Loucy (cell line): ENCODE data around the gene MROH2B.

Experiments
- EZH2phosphoT487 ChIP-seq: fragments of 200-600 bp; IDR thresholded peaks from 2 replicates; pipeline ENCODE4 v1.6.1; 2018; ENCODE audit warnings: antibody characterized with exemption, mild to moderate bottlenecking, moderate library complexity, borderline replicate concordance
- TF ChIP-seq, protein P1 (sequence below): fragments of 200-600 bp; sonication (generic); conservative IDR thresholded peaks from 2 replicates; pipeline ENCODE4 v1.5.1; 2014; ENCODE audit warnings: mild to moderate bottlenecking, antibody characterized with exemption, low read length

DNA sequence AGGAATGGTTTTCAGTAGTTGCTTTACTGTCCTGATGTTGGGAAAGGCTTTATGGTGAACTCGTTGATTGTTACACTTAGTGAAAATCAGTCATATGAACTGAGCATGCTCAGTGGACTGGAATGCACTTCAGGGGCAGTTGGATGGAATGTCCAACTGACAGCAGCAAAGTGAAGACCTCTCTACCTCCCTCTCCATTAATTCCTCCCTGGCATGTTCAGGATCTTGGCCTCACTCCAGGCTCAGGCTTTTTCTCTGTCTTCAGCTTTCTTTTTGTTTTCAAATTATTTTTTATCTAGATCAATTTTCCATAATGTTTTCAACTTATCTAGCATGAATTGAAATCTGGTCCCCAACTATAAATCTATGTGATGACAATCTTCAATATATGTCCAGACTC is at the start of gene MROH2B:
- TF ChIP-seq, protein P1, sequence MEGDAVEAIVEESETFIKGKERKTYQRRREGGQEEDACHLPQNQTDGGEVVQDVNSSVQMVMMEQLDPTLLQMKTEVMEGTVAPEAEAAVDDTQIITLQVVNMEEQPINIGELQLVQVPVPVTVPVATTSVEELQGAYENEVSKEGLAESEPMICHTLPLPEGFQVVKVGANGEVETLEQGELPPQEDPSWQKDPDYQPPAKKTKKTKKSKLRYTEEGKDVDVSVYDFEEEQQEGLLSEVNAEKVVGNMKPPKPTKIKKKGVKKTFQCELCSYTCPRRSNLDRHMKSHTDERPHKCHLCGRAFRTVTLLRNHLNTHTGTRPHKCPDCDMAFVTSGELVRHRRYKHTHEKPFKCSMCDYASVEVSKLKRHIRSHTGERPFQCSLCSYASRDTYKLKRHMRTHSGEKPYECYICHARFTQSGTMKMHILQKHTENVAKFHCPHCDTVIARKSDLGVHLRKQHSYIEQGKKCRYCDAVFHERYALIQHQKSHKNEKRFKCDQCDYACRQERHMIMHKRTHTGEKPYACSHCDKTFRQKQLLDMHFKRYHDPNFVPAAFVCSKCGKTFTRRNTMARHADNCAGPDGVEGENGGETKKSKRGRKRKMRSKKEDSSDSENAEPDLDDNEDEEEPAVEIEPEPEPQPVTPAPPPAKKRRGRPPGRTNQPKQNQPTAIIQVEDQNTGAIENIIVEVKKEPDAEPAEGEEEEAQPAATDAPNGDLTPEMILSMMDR = no peak
- TF ChIP-seq EZH2phosphoT487 = no peak
